Glutamatergic neuron (in vitro differentiated cells): ENCODE results near the gene ALOX15B. TPM values are rescaled to one million over a fixed set of nuclear protein-coding genes. Genes with fewer than 3 reads are reported as not detected.
"Not testable (repeated sequence)": the region's sequence is repeated elsewhere in the genome, so short reads cannot be mapped to it uniquely, and the experiment has no call there.

Experiments
- DNase-seq: peaks from one replicate; pipeline ENCODE4 v3.0.0; 2022
- H3K27ac Mint-ChIP-seq: one replicate; pipeline ENCODE4 v1.8.0; 2020; ENCODE audit warnings: mild to moderate bottlenecking, mixed read lengths, inconsistent platforms; ENCODE audit not compliant: unreplicated experiment
- H3K27me3 Mint-ChIP-seq: one replicate; pipeline ENCODE4 v1.8.0; 2020; ENCODE audit warnings: mild to moderate bottlenecking, moderate library complexity, mixed read lengths, inconsistent platforms; ENCODE audit not compliant: unreplicated experiment
- H3K36me3 Mint-ChIP-seq: one replicate; pipeline ENCODE4 v1.8.0; 2020; ENCODE audit warnings: mild to moderate bottlenecking, mixed read lengths, inconsistent platforms; ENCODE audit not compliant: unreplicated experiment
- H3K4me1 Mint-ChIP-seq: one replicate; pipeline ENCODE4 v1.8.0; 2020; ENCODE audit warnings: mild to moderate bottlenecking, low read depth, mixed read lengths, inconsistent platforms; ENCODE audit not compliant: unreplicated experiment
- H3K4me3 Mint-ChIP-seq: one replicate; pipeline ENCODE4 v1.8.0; 2020; ENCODE audit warnings: mild to moderate bottlenecking, mixed read lengths, inconsistent platforms; ENCODE audit not compliant: unreplicated experiment
- H3K9me3 Mint-ChIP-seq: one replicate; pipeline ENCODE4 v1.8.0; 2020; ENCODE audit warnings: mild to moderate bottlenecking, moderate library complexity, mixed read lengths, inconsistent platforms; ENCODE audit not compliant: unreplicated experiment
- CTCF ChIP-seq: fragments of 200-600 bp; sonication (generic); IDR thresholded peaks from one replicate; pipeline ENCODE4 v1.5.0; 2021; ENCODE audit not compliant: partially characterized antibody, unreplicated experiment
- total RNA-seq: library from RNA; stranded (reverse); fragmentation: NEBNext Ultra II Directional; extraction: Animal tissue kit (Norgen Biotek cat#: 25700); gene quantifications from one replicate; pipeline ENCODE4 v1.2.1, GENCODE V29; 2021; ENCODE audit not compliant: unreplicated experiment

ALOX15B gene
- total RNA-seq, 1 donor from 2014 or later, result not detected

GRCh38 chr17:8056232-8056975 is 17.5 kb downstream of the ALOX15B start:
- DNase-seq, result no peak
- Mint-ChIP-seq H3K36me3 (no peaks in the 10 kb centered on the region), H3K4me3 (no peak overlapping the region), H3K27me3 (peaks cover 1% of the 10 kb centered on the region), H3K4me1 (no peaks in the 10 kb centered on the region), H3K9me3 (peaks cover 5% of the 10 kb centered on the region), H3K27ac (no peak overlapping the region)
- TF ChIP-seq CTCF, result no peak

DNA sequence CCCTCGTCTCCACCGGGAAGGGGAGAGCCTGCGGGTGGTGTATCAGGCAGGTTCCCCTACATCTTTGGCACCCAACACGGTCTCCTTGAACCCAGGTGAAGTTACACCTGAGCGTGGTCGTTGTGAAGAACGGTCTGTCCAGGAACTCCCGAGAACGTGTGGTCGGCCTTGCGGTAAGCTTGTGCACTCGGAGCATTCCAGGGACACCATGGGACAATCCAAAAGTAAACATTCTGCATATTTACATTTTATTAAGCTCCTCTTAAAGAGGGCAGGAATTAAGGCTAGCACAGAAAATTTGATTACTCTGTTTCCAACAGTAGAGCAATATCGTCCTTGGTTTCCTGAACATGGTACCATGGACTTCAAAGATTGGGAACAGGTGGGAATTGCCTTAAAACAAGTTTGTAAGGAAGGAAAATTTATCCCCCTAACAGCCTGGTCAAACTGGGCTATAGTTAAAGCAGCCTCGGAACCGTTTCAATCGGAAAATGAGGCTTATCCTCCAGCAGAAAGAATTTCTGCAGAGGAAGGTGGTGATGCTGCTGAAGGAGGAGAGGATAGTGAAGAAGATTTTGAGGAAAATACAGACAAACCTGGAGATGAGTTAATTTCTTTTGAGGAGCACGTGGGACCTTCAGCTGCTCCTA is 18.2 kb downstream of the ALOX15B start:
- Mint-ChIP-seq H3K27me3 (peaks cover 7% of the 10 kb centered on the region), H3K36me3 (no peaks in the 10 kb centered on the region), H3K4me1 (no peaks in the 10 kb centered on the region), H3K27ac (no peak overlapping the region), H3K4me3 (no peak overlapping the region), H3K9me3 (peaks cover 2% of the 10 kb centered on the region)
- TF ChIP-seq CTCF, result no peak
- DNase-seq, result no peak

- TF ChIP-seq CTCF, result peak; percentile 70
- peaks cover 9% of the 10 kb centered on the region for H3K27me3 Mint-ChIP-seq
- no peaks in the 10 kb centered on the region for H3K4me1 Mint-ChIP-seq
- H3K4me3 Mint-ChIP-seq, result no peak overlapping the region
- peaks cover 2% of the 10 kb centered on the region for H3K9me3 Mint-ChIP-seq
- DNase-seq, result no peak
- no peaks in the 10 kb centered on the region for H3K36me3 Mint-ChIP-seq
- H3K27ac Mint-ChIP-seq, result no peak overlapping the region
Measured at GRCh38 chr17:8057691-8058114, 18.8 kb downstream of the ALOX15B start.

DNA sequence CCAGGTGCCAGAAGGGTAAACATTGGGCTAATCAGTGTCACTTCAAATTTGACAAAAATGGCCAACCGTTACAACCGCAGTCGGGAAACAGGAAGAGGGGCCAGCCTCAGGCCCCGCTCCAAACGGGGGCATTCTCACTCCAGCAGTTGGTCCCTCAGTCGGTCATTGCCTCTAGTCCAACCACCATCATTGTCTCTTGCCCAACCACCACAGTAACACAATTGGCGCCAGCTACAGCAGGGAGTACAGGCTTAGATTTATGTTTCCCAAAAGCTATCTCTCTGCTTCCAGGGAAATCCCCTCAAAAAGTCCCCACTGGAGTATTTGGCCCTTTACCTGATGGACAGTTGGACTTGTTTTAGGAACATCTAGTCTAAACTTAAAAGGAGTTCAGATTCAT is 20.3 kb downstream of the ALOX15B start:
- no peaks in the 10 kb centered on the region for H3K36me3 Mint-ChIP-seq
- H3K4me3 Mint-ChIP-seq, result no peak overlapping the region
- no peak overlapping the region for H3K27ac Mint-ChIP-seq
- peaks cover 15% of the 10 kb centered on the region for H3K27me3 Mint-ChIP-seq
- no peak for TF ChIP-seq CTCF
- no peaks in the 10 kb centered on the region for H3K4me1 Mint-ChIP-seq
- no peak for DNase-seq
- H3K9me3 Mint-ChIP-seq, result peaks cover 2% of the 10 kb centered on the region

DNA sequence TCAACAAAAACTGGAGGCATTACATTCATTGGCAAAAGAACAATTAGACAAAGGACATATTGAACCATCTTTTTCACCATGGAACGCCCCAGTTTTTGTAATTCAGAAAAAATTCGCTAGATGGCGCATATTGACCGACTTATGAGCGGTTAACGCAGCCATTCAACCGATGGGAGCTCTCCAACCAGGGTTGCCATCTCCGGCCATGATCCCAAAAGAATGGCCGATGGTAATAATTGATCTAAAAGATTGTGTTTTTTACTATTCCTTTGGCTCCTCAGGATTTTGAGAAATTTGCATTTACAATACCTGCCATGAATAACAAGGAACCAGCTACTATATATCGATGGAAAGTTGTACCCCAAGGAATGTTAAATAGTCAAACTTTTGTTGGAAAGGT is 21.4 kb downstream of the ALOX15B start:
- Mint-ChIP-seq H3K27me3 (peaks cover 18% of the 10 kb centered on the region), H3K9me3 (peaks cover 2% of the 10 kb centered on the region), H3K27ac (no peak overlapping the region), H3K4me3 (no peak overlapping the region), H3K4me1 (no peaks in the 10 kb centered on the region), H3K36me3 (no peaks in the 10 kb centered on the region)
- DNase-seq, result peak; percentile 45
- TF ChIP-seq CTCF, result peak; percentile 88

GRCh38 chr17:8061851-8062250 is 23.0 kb downstream of the ALOX15B start:
- peaks cover 21% of the 10 kb centered on the region for H3K27me3 Mint-ChIP-seq
- not testable (repeated sequence) for DNase-seq, H3K36me3 Mint-ChIP-seq, H3K9me3 Mint-ChIP-seq, H3K27ac Mint-ChIP-seq, H3K4me3 Mint-ChIP-seq, H3K4me1 Mint-ChIP-seq
